ENCODE results near the gene METTL8. TPM values are rescaled to one million over a fixed set of nuclear protein-coding genes. Genes with fewer than 3 reads are reported as not detected.

Gene METTL8
- polyA plus RNA-seq, 2 of the 4 experiments (the other 2 are of a cell fraction) = 21.8 to 58.3 TPM

DNA sequence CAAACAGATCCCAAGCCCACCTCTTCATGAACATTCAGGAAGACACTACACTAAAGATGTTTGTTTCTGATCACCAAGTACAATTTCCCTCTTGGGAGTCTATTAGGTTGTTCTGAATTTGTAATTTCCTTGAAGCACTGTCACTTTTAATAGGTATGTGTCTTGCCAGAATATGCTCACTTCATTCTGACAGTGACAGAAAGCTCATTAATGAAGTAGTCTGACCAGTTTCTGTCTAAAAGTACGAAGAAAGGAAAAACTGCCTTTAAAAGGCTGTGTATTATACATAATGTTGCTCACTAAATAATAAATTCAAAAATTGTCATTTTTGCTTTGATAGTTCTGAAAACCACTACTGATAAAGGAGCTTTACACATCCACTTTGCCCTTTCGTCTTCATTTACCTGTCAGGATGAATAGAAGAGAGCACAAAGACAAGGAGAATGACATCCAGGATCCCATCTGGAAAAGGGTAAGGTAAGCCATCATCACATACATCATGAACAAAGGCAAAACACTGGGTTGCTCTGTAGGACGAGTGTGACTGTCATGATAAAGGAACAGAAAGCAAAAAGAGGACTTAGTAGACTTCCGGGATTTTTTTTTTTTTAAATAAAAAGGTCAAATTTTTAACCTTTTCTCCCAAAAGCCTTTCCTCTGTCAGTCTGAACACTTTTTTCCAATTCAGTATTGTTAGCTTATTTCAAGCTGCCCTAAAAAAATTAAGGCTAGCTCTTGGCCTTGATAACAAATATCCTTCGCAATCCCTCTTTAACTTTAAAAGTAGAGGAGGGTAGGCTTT lies 103.4 kb downstream of the METTL8 start:
- H3K4me3 ChIP-seq = no peak overlapping the region
- no peaks in the 10 kb centered on the region for H3K9me3 ChIP-seq
- no peaks in the 10 kb centered on the region for H3K4me1 ChIP-seq
- H3K27ac ChIP-seq = no peak overlapping the region
- TF ChIP-seq RFX5 (IDR thresholded peaks at IDR 0.05) = no peak
- TF ChIP-seq BHLHE40 (IDR thresholded peaks at IDR 0.05; ENCODE audit: low read depth, low read length) = no peak
- no peak for TF ChIP-seq NFE2L2 (conservative IDR thresholded peaks at IDR 0.05; ENCODE audit: low read length)
- TF ChIP-seq, protein P1, sequence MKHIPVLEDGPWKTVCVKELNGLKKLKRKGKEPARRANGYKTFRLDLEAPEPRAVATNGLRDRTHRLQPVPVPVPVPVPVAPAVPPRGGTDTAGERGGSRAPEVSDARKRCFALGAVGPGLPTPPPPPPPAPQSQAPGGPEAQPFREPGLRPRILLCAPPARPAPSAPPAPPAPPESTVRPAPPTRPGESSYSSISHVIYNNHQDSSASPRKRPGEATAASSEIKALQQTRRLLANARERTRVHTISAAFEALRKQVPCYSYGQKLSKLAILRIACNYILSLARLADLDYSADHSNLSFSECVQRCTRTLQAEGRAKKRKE (CRISPR knock-in tag; IDR thresholded peaks at IDR 0.05; ENCODE audit: low read depth) = no peak
- TF ChIP-seq, protein P2, sequence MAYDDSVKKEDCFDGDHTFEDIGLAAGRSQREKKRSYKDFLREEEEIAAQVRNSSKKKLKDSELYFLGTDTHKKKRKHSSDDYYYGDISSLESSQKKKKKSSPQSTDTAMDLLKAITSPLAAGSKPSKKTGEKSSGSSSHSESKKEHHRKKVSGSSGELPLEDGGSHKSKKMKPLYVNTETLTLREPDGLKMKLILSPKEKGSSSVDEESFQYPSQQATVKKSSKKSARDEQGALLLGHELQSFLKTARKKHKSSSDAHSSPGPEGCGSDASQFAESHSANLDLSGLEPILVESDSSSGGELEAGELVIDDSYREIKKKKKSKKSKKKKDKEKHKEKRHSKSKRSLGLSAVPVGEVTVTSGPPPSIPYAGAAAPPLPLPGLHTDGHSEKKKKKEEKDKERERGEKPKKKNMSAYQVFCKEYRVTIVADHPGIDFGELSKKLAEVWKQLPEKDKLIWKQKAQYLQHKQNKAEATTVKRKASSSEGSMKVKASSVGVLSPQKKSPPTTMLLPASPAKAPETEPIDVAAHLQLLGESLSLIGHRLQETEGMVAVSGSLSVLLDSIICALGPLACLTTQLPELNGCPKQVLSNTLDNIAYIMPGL (CRISPR knock-in tag; IDR thresholded peaks at IDR 0.05; ENCODE audit: borderline replicate concordance) = no peak
- TF ChIP-seq SREBF2 (IDR thresholded peaks at IDR 0.05) = no peak
- TF ChIP-seq, protein P3, sequence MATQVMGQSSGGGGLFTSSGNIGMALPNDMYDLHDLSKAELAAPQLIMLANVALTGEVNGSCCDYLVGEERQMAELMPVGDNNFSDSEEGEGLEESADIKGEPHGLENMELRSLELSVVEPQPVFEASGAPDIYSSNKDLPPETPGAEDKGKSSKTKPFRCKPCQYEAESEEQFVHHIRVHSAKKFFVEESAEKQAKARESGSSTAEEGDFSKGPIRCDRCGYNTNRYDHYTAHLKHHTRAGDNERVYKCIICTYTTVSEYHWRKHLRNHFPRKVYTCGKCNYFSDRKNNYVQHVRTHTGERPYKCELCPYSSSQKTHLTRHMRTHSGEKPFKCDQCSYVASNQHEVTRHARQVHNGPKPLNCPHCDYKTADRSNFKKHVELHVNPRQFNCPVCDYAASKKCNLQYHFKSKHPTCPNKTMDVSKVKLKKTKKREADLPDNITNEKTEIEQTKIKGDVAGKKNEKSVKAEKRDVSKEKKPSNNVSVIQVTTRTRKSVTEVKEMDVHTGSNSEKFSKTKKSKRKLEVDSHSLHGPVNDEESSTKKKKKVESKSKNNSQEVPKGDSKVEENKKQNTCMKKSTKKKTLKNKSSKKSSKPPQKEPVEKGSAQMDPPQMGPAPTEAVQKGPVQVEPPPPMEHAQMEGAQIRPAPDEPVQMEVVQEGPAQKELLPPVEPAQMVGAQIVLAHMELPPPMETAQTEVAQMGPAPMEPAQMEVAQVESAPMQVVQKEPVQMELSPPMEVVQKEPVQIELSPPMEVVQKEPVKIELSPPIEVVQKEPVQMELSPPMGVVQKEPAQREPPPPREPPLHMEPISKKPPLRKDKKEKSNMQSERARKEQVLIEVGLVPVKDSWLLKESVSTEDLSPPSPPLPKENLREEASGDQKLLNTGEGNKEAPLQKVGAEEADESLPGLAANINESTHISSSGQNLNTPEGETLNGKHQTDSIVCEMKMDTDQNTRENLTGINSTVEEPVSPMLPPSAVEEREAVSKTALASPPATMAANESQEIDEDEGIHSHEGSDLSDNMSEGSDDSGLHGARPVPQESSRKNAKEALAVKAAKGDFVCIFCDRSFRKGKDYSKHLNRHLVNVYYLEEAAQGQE (IDR thresholded peaks at IDR 0.05) = no peak
- ATAC-seq (no peak), FAIRE-seq (no peak), DNase-seq (ENCODE audit: low read depth in 1 of 2, low spot score in 1 of 2) (no peak)
- ChIA-PET CTCF (interaction anchor here (0.6 to 1.2 kb wide), 6 partner anchors 10 to 1376 kb away, joined by 3 read pairs; no protein-coding TSS in a partner anchor), POLR2A (no interaction called here)
- H3K4me2 ChIP-seq = no peak overlapping the region
- WGBS (ENCODE audit: missing lambda C conversion rate) = 89% methylated on average over 5 of the region's 5 CpGs

DNA sequence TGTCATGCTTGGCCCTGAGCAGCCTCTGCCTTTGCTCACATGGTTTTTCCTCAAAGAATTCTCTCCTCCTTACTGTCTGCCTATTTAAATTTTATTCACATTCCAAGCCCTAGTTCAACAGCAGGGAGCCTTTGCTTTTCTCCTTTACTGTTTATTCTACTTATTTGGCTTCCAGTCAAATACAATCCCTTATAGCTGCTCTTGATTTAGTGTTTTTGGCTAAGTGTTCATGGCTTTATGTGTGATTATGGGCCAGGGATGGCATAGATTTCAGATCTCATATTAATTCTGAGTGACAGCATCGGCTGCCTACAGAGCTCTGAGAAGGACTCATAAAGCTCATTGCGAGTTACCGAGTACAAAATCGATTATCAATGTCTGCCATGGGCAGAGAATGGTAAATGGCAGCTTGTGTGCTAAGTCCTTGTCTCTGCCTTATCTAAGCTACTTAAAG lies 106.7 kb downstream of the METTL8 start:
- 86% methylated on average over 4 of the region's 4 CpGs for WGBS (ENCODE audit: missing lambda C conversion rate)

More for the DNA sequence above, 106.7 kb downstream of the METTL8 start:
- ATAC-seq (no peak), FAIRE-seq (no peak), DNase-seq (ENCODE audit: low read depth in 1 of 2, low spot score in 1 of 2) (no peak)
- ChIA-PET CTCF (interaction anchor here (1.2 to 1.6 kb wide), 4 partner anchors 11 to 355 kb away, joined by 3 to 4 read pairs (median 4); no protein-coding TSS in a partner anchor), POLR2A (no interaction called here)
- Histone ChIP-seq H3K27ac (no peak overlapping the region), H3K9me3 (no peaks in the 10 kb centered on the region), H3K4me1 (no peaks in the 10 kb centered on the region), H3K4me3 (no peak overlapping the region), H3K4me2 (no peak overlapping the region)
- no peak for TF ChIP-seq RCOR1 (IDR thresholded peaks at IDR 0.05; ENCODE audit: low read depth, low read length)
- TF ChIP-seq, protein P2 (CRISPR knock-in tag; IDR thresholded peaks at IDR 0.05; ENCODE audit: borderline replicate concordance) = no peak
- TF ChIP-seq SMC3 (IDR thresholded peaks at IDR 0.05) = no peak
- no peak for TF ChIP-seq HOXA7 (CRISPR knock-in tag; IDR thresholded peaks at IDR 0.05)
- TF ChIP-seq, protein P1 (CRISPR knock-in tag; IDR thresholded peaks at IDR 0.05; ENCODE audit: low read depth) = no peak
- no peak for TF ChIP-seq MYC (IDR thresholded peaks at IDR 0.05; ENCODE audit: borderline replicate concordance, low read length)
- no peak for TF ChIP-seq POLR2AphosphoS2 (conservative IDR thresholded peaks at IDR 0.05; ENCODE audit: low read length)
- TF ChIP-seq HOXB13 (CRISPR knock-in tag; IDR thresholded peaks at IDR 0.05; ENCODE audit: low read depth) = no peak
- no peak for TF ChIP-seq EHF (CRISPR knock-in tag; IDR thresholded peaks at IDR 0.05)
- TF ChIP-seq KDM1A (IDR thresholded peaks at IDR 0.05; ENCODE audit: low read depth) = no peak
- no peak for TF ChIP-seq CBX8 (IDR thresholded peaks at IDR 0.05)
- no peak for TF ChIP-seq RFX5 (IDR thresholded peaks at IDR 0.05)
- no peak for TF ChIP-seq ZFP36 (IDR thresholded peaks at IDR 0.05; ENCODE audit: borderline replicate concordance, partially characterized antibody)
- TF ChIP-seq FOSB (CRISPR knock-in tag; IDR thresholded peaks at IDR 0.05) = no peak

Data from A549 (cell line).